A172 (cell line): ENCODE data around the gene ANAPC16. TPM values are rescaled to one million over a fixed set of nuclear protein-coding genes. Genes with fewer than 3 reads are reported as not detected.
"Not testable (repeated sequence)": the region's sequence is repeated elsewhere in the genome, so short reads cannot be mapped to it uniquely, and the experiment has no call there.

Experiments used
- DNase-seq: peaks from one replicate; pipeline ENCODE4 v3.0.0-alpha.2; 2015; ENCODE audit warnings: low spot score
- total RNA-seq: library from RNA; depleted of rRNA; stranded (reverse); fragments of >200 nt; shearing (Covaris generic); gene quantifications from 2 replicates; pipeline ENCODE4 v1.2.3, GENCODE V29; 2014; rRNA removed

ANAPC16 gene
- total RNA-seq, 1 experiment from 2014 or later: 69.5 TPM

DNA sequence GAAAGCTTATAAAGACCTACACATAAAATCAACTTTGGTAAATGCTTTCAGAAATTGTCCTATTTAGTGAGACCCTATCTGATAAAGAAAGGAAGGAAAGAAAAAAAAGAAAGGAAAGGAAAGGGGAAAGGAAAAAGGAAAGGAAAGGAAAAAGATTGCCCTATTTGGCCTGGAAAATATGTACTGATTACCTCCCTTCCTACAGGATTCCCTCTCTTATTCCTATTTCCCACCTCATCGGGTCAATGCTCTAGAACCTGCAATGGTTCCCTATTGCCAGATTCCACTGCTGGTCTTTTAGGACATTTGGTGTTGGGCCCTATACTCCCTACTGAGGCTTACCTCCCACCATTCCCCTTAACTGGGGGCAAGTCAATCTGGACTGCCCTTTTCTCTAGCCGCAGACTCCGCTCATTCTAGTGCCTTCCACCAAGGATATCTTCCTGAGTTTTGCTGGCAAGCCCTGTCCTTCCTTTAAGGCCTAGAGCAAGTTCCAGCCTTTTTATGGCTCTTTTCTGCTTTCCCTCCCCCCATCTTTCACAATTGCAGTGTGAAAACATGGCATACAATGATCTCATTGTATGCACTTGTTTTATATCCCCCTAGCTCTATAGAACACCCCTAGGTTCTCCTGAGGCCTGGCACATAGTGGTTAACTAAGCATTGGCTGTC lies 62.3 kb downstream of the ANAPC16 start:
- no peak for DNase-seq

DNA sequence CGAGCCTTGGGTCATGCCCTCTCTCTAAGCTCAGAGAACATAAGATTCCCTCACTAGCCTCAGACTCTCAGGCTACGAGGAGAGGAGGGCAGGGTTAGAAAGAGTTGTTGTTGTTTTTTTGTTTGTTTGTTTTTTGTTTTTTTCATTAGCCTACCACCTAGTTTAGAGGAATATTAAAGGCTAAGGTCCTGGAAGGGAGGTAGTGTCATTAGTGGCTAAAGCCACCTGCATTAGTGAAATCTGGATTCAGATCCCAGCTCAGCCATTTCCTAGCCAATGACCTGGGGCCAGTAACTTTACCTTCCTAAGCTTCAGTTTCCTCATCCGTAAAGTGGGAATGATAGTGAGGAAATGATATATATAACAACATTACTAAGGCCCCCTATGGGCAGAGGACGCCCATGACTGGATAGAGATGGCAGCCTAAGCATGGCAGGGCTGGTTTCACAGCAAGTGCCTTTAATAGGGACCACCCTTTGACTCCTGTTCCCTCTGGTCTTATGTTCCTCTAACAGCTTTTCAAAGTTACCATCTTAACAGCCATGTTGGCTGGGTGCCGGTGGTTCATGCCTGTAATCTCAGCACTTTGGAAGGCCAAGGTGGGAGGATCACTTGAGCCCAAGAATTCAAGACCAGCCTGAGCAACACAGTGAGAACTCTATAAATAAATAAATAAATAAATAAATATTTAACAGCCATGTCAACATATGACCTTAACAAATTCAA lies 63.0 kb downstream of the ANAPC16 start:
- DNase-seq: no peak

DNA sequence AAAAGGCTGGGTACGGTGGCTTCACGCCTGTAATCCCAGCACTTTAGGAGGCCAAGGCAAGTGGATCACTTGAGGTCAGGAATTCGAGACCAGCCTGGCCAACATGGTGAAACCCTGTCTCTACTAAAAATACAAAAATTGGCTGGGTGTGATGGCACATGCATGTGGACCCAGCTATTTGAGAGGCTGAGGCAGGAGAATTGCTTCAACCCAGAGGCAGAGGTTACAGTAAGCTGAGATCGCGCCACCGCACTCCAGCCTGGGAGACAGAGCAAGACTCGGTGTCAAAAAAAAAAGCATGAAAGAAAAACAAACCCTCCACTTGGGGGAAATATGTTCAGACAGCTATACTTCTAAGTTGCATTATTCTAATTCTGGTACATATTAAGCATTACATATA lies 63.8 kb downstream of the ANAPC16 start:
- not testable (repeated sequence) for DNase-seq

DNA sequence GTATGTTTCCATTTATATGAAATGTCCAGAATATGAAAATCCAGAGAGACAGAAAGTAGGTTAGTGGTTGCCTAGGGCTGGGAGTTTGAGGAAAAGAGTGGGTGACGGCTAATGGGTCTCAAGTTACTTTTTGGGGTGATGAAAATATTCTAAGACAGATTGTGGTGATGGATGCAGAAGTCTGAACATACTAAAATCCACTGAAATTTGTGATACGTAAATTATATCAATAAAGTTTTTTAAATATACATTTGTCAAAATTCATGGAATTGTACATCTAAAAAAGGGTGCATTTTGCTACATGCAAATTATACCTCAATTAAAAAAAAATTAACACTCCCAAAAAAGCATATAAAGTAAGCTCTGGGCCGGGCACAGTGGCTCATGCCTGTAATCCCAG lies 67.3 kb downstream of the ANAPC16 start:
- DNase-seq: no peak

Other genes starting within 250 kb of the ANAPC16 start
- gene SPOCK2, start 127.5 kb upstream of the ANAPC16 start, total RNA-seq: 0.02 and 0.53 TPM in 2 replicates
- gene ASCC1, start 264 bp downstream of the ANAPC16 start, total RNA-seq: 30.0 and 39.5 TPM in 2 replicates
- gene DDIT4, start 57.9 kb downstream of the ANAPC16 start, total RNA-seq: 7.8 and 14.6 TPM in 2 replicates
- gene DNAJB12, start 138.9 kb downstream of the ANAPC16 start, total RNA-seq: 33.1 and 34.6 TPM in 2 replicates